GM21825 (cell line): Measurements from ENCODE around the gene FHAD1.
"Not testable (repeated sequence)": the region's sequence is repeated elsewhere in the genome, so short reads cannot be mapped to it uniquely, and the experiment has no call there.

ENCODE experiments used
- ATAC-seq: cut with Tn5 transposase; IDR thresholded peaks from one replicate; pipeline ENCODE4 v1.9.1; 2021; ENCODE audit warnings: mild to moderate bottlenecking, moderate library complexity; ENCODE audit not compliant: unreplicated experiment

The FHAD1 gene

GRCh38 chr1:15362096-15362736 is 115.2 kb downstream of the FHAD1 start:
- no peak for ATAC-seq

- ATAC-seq, result no peak
These were observed 115.7 kb downstream of the FHAD1 start for GRCh38 chr1:15362737-15363128.

- no peak for ATAC-seq
These were observed 117.7 kb downstream of the FHAD1 start for GRCh38 chr1:15364740-15365139.

- ATAC-seq, result no peak
These were observed 121.9 kb downstream of the FHAD1 start for GRCh38 chr1:15368888-15369287.

- ATAC-seq, result no peak
These were observed 123.2 kb downstream of the FHAD1 start for GRCh38 chr1:15370268-15370667.

- no peak for ATAC-seq
These were observed 123.9 kb downstream of the FHAD1 start for GRCh38 chr1:15370781-15371520.

GRCh38 chr1:15371610-15372545 is 124.9 kb downstream of the FHAD1 start:
- ATAC-seq, result no peak

GRCh38 chr1:15378729-15379128 is 131.7 kb downstream of the FHAD1 start:
- no peak for ATAC-seq

GRCh38 chr1:15379151-15379550 is 132.1 kb downstream of the FHAD1 start:
- not testable (repeated sequence) for ATAC-seq

- ATAC-seq, result no peak
These were observed 133.8 kb downstream of the FHAD1 start for GRCh38 chr1:15380601-15381508.

GRCh38 chr1:15381805-15382204 is 134.8 kb downstream of the FHAD1 start:
- ATAC-seq, result no peak

- no peak for ATAC-seq
These were observed 135.8 kb downstream of the FHAD1 start for GRCh38 chr1:15382601-15383518.

GRCh38 chr1:15383810-15384209 is 136.8 kb downstream of the FHAD1 start:
- ATAC-seq, result no peak

GRCh38 chr1:15384301-15384901 is 137.4 kb downstream of the FHAD1 start:
- ATAC-seq, result no peak

- no peak for ATAC-seq
These were observed 138.4 kb downstream of the FHAD1 start for GRCh38 chr1:15385420-15385819.

GRCh38 chr1:15386164-15386749 is 139.2 kb downstream of the FHAD1 start:
- no peak for ATAC-seq

- no peak for ATAC-seq
These were observed 141.3 kb downstream of the FHAD1 start for GRCh38 chr1:15388201-15388880.

- not testable (repeated sequence) for ATAC-seq
These were observed 142.8 kb downstream of the FHAD1 start for GRCh38 chr1:15389828-15390227.
